Forelimb muscle (tissue), 1 donor: ENCODE measurements around the gene HSPH1. TPM values are rescaled to one million over a fixed set of nuclear protein-coding genes. Genes with fewer than 3 reads are reported as not detected.
"Not testable (repeated sequence)": the region's sequence is repeated elsewhere in the genome, so short reads cannot be mapped to it uniquely, and the experiment has no call there.

Source experiments
- DNase-seq: peaks from one replicate; pipeline ENCODE4 v3.0.0-alpha.2; 2013; ENCODE audit warnings: low read depth
- polyA plus RNA-seq: library from polyadenylated mRNA; unstranded; fragments of 120-200 nt; gene quantifications from one replicate; pipeline ENCODE4 v1.2.1, GENCODE V29; 2013; ENCODE audit not compliant: insufficient read length

Gene HSPH1
- polyA plus RNA-seq, 1 donor, result 62.7 TPM

DNA sequence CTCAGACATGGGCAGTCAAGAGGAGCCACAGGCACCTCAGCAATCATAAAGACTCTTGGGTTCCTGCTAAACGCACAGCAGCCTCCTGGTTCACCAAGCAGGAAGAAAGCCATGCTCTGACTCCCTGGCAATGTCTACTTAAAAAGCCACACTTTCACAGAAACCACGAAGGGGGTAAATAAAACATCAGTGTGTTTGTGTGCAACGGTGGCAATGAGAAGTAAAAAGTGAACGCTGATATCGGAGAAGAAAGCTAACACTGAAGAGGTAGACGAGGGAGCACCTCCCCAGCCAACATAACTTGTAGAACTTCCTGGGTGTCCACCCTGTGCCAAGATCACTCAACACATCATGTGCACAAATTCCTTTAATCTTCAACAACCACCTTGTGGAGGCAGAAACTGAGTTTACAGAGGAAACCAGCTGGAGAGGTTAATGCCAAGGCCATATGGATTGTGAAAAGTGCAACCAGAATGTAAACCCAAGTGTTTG, 30.2 kb downstream of the HSPH1 start:
- DNase-seq, result no peak

DNA sequence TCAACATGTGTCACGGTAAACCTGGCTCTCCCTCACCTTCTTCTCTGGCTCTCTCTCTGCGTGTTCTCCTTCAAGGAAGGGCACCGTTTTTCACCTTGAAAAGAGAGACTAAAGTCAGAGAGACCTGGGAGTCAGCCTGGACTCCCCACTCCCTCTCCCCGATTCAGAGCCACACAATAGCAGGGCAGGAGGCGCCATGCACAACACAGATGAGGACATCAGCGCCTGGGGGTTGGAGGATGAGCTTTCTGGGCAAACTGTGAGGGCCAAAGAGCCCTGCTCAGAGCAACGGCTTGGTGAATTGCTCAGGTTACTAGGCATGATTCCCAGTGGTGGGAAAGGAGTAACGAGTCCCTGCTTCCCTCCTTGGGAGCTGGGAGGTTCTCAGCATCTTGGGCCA, 32.3 kb downstream of the HSPH1 start:
- no peak for DNase-seq

DNA sequence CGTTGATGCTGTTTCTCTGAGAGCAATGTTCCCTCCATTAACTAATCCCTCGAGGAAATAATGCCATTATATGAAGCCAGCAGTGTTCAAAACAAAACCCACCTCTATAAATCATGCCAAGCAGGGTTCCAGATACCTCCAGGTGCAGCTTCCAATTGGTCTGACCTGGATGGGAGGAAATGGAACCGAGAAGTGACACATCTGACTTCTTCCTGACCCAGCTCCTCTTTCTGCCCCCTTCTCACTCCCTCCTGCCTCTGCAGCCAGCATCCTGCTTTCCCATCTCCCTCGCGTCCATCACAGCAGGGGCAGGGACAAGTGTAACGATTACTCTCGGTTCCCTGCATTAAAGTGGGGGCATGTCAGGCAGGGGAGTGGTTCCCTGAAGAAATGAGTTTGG, 37.5 kb downstream of the HSPH1 start:
- no peak for DNase-seq

DNA sequence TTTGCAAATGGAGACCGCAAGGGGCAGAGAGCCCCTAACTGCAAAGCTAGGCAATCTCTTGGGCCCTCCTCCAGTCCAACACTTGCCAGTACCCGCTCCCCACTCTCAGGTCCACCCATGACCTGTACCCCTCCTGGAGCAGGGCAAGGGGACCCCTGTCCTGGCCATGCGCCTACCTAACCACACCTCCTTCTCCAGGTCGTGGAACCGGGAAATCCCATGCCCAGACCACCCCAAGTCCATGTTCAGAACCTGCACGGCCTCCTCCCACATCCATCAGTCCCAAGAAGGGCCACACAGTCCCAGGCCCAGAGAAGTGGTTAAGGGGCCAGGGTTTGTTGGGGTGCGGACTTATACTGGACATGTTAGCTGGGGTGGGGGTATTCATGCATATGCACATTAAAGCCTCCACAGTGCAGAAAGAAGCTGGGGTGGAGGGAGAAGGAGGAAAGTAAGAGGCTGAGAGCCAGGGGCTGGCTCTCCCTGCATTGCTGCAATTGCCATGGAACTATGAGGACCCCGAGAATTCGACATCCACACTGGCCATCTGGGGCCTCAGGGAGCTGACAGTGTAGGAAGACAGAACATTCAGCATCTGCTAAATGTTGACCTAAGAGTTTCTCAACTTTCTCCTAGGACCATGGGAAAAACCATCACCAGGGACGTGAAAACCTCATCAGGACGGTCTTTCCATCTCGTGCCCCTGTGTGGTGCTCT, 39.0 kb downstream of the HSPH1 start:
- DNase-seq, result no peak

DNA sequence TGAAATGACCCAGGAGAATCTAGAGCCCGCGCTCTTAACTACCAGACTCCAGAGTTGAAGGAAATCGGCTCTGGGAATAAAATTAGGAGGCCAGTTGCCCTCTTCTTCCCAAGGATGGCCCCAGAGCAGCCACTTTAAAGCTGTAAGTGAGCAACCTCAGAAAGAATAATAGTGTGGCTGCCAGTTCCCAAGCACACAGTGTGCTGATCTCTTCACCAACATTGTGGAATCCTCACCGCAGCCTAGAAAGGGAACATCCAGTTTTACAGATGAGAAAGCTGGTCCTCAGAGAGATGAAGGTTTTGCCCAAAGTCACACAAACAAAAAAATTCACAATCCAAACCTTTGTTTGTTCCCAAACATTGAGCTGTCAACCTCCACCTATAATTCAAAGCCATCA, 39.6 kb downstream of the HSPH1 start:
- DNase-seq, result no peak

DNA sequence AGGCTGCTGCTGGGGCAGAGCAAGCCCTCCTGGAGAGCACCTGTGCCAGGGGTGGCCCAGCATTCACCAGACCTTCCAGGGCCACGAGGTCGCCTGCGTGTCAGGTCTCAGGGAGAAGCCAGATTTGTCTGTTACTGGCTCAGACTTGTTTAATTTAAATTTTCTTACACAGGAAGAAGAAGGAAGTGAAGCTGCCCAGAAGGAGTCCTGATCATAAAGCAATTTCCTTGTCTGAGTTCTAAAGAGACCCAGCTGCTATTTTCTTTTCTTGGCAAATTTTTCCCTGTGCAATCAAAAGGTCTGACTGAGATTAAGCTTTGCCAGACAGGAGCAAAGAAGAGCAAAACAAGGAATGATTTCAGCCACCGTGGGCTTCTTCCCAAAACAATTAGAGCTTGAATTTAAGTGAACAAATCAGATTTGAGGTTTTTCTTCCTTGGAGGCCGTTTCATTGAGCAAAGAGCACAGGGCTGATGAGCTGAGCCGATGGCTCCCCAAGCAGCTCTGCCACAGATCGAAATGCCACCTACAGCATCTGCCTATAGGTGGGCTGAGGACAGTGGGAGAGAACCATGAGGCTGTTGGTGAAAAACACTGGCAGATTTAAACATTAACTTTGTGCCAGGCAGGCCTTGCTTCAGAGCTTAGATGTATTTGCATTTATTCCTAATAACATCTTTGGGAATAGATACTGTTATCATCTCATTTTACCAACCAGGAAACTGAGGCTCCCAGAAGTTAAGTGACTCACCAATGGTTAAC, 40.1 kb downstream of the HSPH1 start:
- DNase-seq, result no peak

DNA sequence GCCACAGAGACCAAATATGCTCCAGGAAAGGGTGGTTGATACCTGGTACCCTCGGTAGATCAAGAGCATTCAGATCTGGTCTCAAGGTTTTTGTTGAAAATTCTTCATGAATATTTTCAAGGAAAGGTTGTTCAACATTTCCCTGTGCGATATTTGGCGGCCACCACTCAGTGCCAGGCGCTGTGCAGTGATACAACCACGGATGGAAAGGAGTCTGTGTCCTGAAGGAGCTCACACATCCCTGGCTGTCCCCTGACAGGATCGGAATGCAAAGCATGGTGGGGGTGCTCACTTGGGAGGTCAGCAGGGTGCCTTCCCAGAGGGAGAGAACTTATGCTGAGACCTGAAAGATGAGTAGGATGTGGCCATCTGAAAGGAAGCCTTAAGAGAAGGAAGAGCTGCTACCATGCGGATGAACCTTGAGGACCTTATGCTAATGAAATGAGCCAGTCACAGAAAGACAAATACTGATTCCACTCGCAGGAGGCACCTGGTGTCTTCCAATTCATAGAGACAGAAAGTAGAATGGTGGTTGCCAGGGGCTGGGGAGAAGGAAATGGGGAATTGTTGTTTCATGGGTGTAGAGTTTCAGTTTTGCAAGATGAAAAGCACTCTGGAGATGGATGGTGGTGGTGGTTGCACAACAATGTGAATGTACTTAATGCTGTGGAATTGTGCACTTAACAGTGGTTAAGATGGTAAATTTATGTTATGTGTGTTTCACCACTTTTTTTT, 41.6 kb downstream of the HSPH1 start:
- no peak for DNase-seq

DNA sequence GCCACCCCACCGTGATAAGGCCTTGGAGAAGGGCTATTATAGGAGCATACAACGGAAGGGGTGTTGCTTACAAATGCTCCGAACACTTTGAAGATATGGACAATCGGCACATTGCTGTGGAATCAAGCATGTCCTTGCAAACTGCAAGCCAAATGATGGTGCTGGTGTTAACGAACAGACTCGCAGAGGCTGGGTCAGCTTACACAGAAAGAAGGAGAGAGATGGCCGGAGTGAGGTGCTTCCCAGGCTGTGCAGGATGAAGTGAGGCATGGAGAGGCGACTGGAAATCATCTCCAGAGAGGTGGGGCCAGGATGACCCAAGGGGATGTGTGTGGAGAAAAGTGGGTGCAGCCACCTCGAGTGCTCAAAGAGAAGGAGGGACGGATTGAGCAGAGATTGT, 42.2 kb downstream of the HSPH1 start:
- DNase-seq, result no peak

DNA sequence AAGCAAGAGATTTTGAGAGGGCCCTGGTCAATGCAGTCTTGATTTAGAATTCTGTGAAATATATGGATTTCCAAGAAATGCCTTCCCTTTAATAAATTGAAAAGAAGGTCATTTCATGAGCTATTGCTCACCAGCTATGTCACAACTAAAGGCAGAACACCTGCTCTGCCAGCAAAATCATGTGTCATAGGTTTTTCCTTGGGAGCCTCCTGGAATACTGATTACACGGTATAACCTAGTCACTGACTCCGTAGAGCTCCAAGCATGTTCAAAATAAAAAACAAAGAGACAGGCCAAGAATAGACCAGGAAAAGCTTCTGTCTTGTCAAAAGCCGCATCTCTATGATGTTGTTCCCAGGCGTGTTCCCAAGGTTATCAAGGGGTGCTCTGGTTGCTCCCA, 45.5 kb downstream of the HSPH1 start:
- no peak for DNase-seq

DNA sequence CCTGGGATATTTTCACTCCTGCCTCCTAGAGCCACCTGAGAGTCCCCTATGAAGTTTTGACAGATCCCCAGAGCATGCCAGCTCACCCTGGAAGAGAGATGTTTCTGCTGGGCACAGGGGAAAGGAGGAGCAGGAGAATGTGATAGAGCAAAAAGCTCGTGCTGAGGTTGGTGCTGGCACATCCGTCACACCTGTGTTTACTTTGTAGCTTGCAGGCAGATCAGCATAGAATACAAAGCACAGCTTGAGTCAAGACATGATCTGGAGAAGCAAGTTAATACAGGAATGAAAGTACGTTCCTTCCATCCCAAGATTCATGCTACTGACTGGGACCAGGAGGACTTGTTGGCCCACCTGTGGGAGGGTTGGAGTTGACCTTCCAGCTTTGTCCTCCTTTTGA, 46.1 kb downstream of the HSPH1 start:
- no peak for DNase-seq

DNA sequence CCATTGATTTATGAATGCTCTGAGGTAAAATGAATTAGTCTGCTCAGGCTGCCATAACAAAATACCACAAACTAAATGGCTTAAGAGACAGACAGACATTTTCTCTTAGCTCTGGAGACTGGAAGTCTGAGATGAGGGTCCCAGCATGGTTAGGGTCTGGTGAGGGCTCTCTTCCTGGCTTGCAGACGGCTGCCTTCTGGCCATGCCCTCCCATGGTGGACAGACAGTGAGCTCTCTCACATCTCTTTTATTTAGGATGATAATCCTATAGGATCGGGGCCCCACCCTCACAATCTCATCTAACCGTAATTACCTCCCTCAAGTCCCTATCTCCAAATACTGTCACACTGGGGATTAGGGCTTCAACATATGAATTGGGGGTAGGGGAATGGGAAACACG, 47.1 kb downstream of the HSPH1 start:
- no peak for DNase-seq

DNA sequence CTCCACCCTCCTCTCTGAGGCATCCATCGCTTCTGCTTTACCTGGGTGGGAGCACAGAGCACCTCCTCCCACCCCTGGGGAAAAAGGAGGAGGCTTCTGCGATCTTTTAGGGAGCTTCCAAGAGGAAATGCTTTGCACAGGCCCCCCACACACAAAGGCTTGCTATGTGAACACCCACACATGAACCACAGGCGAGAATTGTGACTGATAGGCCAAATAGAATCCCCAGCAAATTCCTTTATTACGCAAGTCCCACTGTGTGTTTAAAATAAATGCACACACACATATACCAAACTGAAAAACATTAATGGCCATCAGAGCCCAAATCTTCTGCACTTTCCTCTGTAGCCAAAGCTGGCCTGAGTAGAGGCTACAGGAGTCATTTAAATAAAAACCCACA, 50.6 kb downstream of the HSPH1 start:
- DNase-seq, result no peak

DNA sequence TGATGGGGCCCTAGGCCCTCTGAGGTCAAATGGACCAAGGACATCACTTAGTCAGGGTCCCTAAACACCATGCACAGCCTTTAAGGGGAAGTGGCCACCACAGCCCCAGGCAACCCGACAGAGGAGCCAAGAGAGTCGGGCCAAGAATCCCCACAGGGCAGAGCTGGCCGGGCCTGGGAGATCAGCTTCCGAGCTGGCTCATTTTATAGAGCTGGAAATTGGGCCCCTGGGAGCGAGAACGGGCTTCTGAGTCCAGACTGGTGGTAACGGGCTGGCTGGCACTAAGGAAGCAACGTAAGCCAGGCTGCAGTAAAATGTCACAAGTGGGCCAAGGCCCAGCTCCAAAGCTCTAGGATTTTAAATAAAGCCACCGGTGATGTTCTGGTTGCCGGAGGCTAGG, 51.1 kb downstream of the HSPH1 start:
- DNase-seq, result no peak

DNA sequence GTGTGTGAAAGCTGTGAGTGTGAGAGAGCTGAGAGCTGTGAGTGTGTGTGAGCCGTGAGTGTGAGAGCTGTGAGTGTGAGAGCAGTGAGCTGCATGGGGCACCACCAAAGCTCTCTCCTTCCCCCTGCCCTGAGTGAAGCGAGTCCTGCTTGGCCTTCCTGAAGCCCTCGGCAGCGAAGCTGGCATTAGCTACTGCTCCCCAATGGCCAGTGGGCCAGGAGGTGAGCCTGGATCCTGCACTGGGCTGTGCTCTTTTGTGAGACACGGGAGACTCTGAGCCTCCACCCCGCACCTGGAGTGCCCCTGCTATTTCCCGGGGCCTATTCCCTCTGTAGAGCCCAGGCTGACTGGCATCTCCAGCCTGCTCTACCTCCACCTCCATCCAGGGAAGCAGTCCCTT, 51.5 kb downstream of the HSPH1 start:
- DNase-seq, result no peak

DNA sequence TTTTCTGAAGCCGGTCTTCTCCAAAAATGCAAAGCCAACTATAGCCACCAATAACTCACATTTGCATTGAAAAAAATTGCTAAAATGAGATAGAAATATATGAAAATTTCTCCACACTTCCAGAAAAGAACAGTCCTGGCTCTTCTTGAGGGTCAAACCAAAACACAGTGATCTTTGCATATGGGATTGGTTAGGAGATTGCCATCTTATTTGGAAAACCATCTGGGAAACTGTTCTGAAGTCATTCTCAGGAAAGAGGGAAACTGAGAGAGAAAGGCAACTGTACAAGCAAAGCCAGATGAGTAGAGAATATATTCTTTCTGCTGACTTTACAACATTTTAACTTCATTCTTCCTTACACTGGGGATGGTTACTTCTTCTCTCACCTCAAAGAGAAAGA, 54.6 kb downstream of the HSPH1 start:
- no peak for DNase-seq

DNA sequence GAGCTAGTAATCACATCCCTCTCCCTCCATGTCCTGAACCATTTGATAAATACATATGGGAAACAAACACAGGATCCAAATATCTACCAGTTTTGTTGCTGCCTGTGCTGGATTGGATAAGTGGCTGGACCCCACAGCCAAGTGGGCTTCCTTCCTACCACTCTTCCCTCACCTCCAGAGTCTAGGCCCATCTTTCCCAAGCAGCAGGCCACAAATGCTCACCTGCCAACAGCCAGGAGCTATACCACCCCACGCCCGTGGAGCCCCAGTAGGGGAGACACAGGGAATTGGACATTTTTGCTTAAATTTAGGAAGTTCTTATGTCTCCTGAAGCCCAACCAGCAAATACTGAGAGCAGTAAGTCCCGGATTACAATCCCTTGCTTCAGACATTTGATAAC, 55.8 kb downstream of the HSPH1 start:
- DNase-seq, result no peak

DNA sequence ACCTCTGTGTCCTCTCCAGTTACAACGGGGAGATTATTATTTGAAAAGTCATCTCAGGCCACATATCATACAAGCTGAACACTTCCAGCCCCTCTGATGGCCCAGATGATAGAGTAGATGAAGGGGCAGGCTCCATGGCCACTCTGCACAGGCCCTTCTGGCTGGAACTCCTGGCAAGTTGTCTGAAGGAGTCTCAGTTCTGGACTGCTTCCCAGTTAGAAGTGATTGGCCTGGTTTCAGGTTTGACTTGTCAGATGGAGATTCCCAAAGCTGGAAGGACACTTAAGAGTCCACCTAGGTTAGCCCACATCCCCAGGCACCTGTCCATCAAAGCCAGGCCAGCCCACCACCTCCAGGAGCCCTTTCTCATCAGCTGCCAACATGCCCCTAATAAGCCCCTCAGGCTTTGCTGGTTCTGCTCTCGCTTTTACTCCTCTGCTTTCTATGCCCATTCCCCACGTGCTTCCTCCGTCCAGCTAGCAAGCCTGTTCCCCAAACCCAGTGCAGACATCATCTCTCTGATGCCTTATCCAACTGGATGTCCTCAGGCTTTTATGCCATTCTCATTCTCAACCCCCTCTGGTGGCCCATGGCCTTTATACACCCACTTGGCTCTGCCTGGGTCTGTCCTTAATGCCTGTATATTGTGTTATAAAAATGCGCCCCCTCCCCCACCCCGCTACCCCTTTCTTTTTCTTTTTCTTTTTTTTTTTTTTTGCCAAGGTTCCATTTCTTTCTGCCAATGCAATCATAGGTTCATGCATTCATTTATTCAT, 56.5 kb downstream of the HSPH1 start:
- DNase-seq, result no peak

DNA sequence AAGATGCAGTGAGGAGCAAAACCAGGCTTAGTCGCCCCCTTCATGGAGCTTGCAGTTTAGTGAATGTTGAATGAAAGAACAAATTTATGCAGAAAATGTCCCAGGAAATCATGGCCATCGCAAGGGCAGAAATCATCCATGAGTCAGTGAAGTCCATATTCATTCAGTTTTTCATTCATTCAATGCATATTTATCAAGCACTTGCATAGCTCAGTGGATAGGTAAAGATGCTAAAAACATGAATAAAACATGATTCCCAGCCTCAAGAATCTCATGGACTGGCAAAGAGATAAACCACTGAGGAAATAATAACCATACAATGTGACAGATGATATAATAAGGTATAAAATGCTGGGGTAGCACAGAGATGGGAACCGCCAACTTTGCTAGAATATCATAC, 58.8 kb downstream of the HSPH1 start:
- DNase-seq, result no peak

DNA sequence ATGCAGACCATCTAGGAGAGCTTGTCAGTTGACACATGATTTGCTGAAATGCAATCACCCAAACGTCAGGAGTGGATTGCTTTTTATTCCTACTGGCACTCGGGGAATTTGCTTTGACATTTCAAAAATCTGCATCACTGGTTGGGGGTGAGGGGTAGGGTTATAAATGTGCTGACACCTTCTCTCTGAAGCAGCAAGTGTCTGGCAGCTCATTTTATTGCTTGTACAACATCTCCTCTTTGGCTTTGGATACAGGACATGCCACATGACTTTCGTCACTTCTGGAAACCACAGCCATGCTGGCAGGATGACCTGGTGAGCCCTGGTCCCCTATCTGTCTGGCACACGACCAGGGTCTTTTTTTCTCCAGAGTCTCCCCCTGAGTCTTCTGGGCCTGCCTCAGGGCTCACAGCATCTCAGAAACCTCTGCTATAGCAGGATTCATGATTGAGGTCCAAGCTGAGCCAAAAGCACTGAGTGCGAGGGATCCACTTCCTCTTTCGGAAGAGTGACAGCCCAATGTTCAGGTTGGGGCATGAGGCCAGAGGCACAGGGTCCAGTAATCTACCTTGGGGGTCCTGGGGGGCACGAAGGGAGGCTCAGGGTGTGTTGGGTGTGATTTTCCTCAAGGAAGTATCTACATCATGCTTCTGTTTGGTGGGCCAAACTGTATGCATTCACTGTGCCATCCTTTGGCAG, 60.1 kb downstream of the HSPH1 start:
- DNase-seq, result no peak

DNA sequence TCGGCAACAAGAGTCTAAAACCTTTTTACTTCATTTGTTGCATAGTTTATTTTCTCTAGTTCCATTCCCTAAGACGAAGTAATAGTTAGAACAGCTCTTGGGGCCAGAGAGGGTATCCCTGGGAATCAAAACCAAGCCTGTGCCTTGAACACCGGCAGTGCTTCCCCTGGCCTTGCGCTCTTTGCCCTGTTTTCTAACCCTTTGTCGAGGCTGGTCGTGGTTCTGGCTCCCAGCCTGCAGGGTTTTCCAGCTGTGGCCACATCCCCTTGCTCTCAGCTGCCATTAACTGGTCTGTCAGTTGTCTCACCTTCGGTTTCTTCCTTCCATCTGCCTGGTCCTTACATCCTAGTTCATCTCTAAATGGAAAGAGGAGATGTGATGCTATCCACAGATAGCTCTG, 61.0 kb downstream of the HSPH1 start:
- no peak for DNase-seq

DNA sequence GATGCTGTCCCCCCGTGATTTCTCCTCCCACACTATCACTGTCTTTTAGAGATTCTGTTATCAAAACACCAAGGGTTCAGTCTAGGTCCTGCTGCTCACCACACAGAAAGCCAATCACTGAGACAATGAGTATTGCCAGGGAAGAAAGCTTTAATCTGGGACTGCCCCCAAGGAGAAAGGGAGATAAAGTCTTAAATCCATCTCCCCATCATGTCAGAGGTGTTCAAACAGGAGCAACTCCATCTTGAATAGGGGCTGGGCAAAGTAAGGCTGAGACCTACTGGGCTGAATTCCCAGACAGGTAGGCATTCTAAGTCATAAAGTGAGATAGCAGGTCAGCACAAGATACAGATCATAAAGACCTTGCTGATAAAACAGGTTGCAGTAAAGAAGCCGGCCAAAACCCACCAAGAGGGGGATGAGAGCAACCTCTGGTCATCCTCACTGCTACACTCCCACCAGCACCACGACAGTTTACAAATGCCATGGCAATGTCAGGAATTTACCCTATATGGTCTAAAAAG, 63.7 kb downstream of the HSPH1 start:
- not testable (repeated sequence) for DNase-seq
